Choroid plexus epithelial cell (primary cell): Measurements from ENCODE around the gene PTGFRN.
A peak's percentile ranks its signal among the peaks of the same experiment; 100 is the strongest.

ENCODE experiments used
- DNase-seq: peaks from one replicate; pipeline ENCODE4 v3.0.0-alpha.2; 2010; ENCODE audit warnings: low read depth
- H3K4me3 ChIP-seq: 2 replicates; pipeline ENCODE4 v1.5.1; 2011; ENCODE audit warnings: low read depth, mild to moderate bottlenecking, control low read depth, low read length, moderate library complexity
- TF ChIP-seq, protein P1 (sequence below): conservative IDR thresholded peaks from 2 replicates; pipeline ENCODE4 v1.5.1; 2011; ENCODE audit warnings: low read depth, mild to moderate bottlenecking, control low read depth, inconsistent platforms, low read length, moderate library complexity

Gene PTGFRN

GRCh38 chr1:116983678-116984077 is 74.0 kb downstream of the PTGFRN start:
- no peak for DNase-seq
- TF ChIP-seq, protein P1, sequence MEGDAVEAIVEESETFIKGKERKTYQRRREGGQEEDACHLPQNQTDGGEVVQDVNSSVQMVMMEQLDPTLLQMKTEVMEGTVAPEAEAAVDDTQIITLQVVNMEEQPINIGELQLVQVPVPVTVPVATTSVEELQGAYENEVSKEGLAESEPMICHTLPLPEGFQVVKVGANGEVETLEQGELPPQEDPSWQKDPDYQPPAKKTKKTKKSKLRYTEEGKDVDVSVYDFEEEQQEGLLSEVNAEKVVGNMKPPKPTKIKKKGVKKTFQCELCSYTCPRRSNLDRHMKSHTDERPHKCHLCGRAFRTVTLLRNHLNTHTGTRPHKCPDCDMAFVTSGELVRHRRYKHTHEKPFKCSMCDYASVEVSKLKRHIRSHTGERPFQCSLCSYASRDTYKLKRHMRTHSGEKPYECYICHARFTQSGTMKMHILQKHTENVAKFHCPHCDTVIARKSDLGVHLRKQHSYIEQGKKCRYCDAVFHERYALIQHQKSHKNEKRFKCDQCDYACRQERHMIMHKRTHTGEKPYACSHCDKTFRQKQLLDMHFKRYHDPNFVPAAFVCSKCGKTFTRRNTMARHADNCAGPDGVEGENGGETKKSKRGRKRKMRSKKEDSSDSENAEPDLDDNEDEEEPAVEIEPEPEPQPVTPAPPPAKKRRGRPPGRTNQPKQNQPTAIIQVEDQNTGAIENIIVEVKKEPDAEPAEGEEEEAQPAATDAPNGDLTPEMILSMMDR = no peak
- H3K4me3 ChIP-seq = no peak overlapping the region

DNA sequence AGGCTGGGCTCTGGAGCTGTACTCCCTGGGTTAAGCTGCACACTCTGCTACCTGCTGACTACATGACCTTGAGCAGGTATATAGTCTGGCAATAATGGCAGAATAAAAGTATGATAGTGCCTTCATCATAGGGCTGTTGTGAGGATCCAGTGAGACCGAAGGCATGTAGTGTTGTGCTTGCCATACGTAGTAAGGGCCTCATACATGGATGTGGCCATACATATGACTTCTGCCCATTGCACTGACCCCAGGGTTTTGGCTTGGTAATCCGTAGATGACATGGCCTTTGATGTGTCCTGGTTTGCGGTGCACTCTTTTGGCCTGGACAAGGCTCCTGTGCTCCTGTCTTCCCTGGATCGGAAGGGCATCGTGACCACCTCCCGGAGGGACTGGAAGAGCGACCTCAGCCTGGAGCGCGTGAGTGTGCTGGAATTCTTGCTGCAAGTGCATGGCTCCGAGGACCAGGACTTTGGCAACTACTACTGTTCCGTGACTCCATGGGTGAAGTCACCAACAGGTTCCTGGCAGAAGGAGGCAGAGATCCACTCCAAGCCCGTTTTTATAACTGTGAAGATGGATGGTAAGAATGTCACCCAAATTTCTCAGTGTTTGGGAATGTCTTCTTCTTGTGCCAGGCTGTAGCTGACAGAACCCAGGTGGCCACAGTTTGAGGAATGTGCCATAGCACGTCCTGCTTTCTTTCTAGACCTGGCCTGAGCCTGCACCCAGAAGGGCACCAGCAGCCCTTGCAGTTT is 74.9 kb downstream of the PTGFRN start:
- DNase-seq = no peak
- no peak overlapping the region for H3K4me3 ChIP-seq
- TF ChIP-seq, protein P1 = no peak

- no peak overlapping the region for H3K4me3 ChIP-seq
- no peak for DNase-seq
Measured at GRCh38 chr1:116986421-116987255, 76.9 kb downstream of the PTGFRN start.

GRCh38 chr1:116987256-116987555 is 77.5 kb downstream of the PTGFRN start:
- TF ChIP-seq, protein P1 = no peak
- no peak overlapping the region for H3K4me3 ChIP-seq
- DNase-seq = no peak

More at GRCh38 chr1:116986421-116987255, 76.9 kb downstream of the PTGFRN start:
- TF ChIP-seq, protein P1 = no peak

- peak; percentile 41 for DNase-seq
- TF ChIP-seq, protein P1 = no peak
- no peak overlapping the region for H3K4me3 ChIP-seq
Measured at GRCh38 chr1:116988248-116988647, 78.5 kb downstream of the PTGFRN start.

GRCh38 chr1:116988908-116989307 is 79.2 kb downstream of the PTGFRN start:
- no peak for DNase-seq
- TF ChIP-seq, protein P1 = no peak
- H3K4me3 ChIP-seq = no peak overlapping the region
